ENCODE results near the gene CHST9. TPM values are rescaled to one million over a fixed set of nuclear protein-coding genes. Genes with fewer than 3 reads are reported as not detected.

Gene CHST9
- total and polyA plus RNA-seq, 2 of the 13 experiments (the other 11 are each of a cell fraction or from before 2014, with no cell fraction given) = 3.2 to 9.6 TPM

- ATAC-seq = peak; percentile 88
- H3K9ac ChIP-seq (ENCODE audit: insufficient read depth, low read depth, low read length) = peak overlapping the region; percentile 56
- no peaks in the 10 kb centered on the region for H3K79me2 ChIP-seq (ENCODE audit: insufficient read depth, low read length)
- H3K4me1 ChIP-seq (ENCODE audit: insufficient read depth, low read length) = peaks cover 41% of the 10 kb centered on the region
- ChIA-PET CTCF (ENCODE audit: low intra/inter-chr PET ratio, low total read pairs) (no interaction called here), POLR2A (interaction anchor here (1.6 kb wide), 1 partner anchor 20 kb away, joined by 4 read pairs; no protein-coding TSS in a partner anchor)
- no TSS peak for BruUV-seq (replicated peaks)
- no peaks in the 10 kb centered on the region for H3K36me3 ChIP-seq (replicated peaks in 1 of 2; ENCODE audit: control insufficient read depth in 1 of 2, insufficient read depth in 2 of 2, low read length in 2 of 2)
- no peaks in the 10 kb centered on the region for H3K9me3 ChIP-seq (ENCODE audit: low read length)
- 1% methylated on average over 2 of the region's 2 CpGs for WGBS (ENCODE audit: low lambda C conversion rate)
- H3K4me3 ChIP-seq (replicated peaks in 1 of 3; ENCODE audit: insufficient read depth in 1 of 3, low read depth in 2 of 3, low read length in 3 of 3) = peak overlapping the region; percentile 42 to 69 (median 52); a peak in 5 of 6 replicates
- H3K27ac ChIP-seq (ENCODE audit: extremely low read length, insufficient read depth, low read length) = peak overlapping the region; percentile 42
- peak overlapping the region; percentile 80 for H3K4me2 ChIP-seq (ENCODE audit: low read depth, low read length)
- H3K27me3 ChIP-seq (ENCODE audit: control insufficient read depth in 1 of 2, insufficient read depth in 2 of 2, low read length in 2 of 2) = no peaks in the 10 kb centered on the region
- intact Hi-C loops (cut with micrococcal nuclease; ENCODE audit: unreplicated experiment) (loop anchor here (2.0 to 5.0 kb wide), 2 partner anchors 82 to 101 kb away; no protein-coding TSS in a partner anchor), in situ Hi-C loops (cut with HindIII; ENCODE audit: extremely low pct_ligation_motif_present, low pct_unique_long_range_greater_than_20kb) (no loop called here)
- H2AFZ ChIP-seq (ENCODE audit: low read length) = no peak overlapping the region
- peak; percentile 21 for FAIRE-seq
- peak; percentile 63 for DNase-seq (ENCODE audit: low spot score)
- H4K20me1 ChIP-seq (ENCODE audit: insufficient read depth, low read length) = no peaks in the 10 kb centered on the region
- no peak for TF ChIP-seq MXD4 (CRISPR knock-in tag; IDR thresholded peaks at IDR 0.05)
- TF ChIP-seq ZFP36 (IDR thresholded peaks at IDR 0.05; ENCODE audit: borderline replicate concordance, low read depth, low read length, partially characterized antibody) = peak; percentile 81
- no peak for TF ChIP-seq GRHL1 (CRISPR knock-in tag; conservative IDR thresholded peaks at IDR 0.05)
- 0 out of 2 replicates have a peak, but pooled peaks have one; percentile 44 for TF ChIP-seq DRAP1 (CRISPR knock-in tag; IDR thresholded peaks at IDR 0.05)
- TF ChIP-seq NFATC3 (CRISPR knock-in tag; IDR thresholded peaks at IDR 0.05) = no peak
- no peak for TF ChIP-seq ZNF597 (CRISPR knock-in tag; IDR thresholded peaks at IDR 0.05)
- TF ChIP-seq ZNF451 (CRISPR knock-in tag; IDR thresholded peaks at IDR 0.05) = no peak
- TF ChIP-seq SOX13 (IDR thresholded peaks at IDR 0.05) = no peak
- TF ChIP-seq SOX13 (CRISPR knock-in tag; conservative IDR thresholded peaks at IDR 0.05 in 1 of 2, IDR thresholded peaks at IDR 0.05 in 1 of 2) = peak in 1 of 2 experiments; percentile 14; a peak in 1 of 4 replicates
- peak; percentile 32; the same call in 1 of the 2 replicates for TF ChIP-seq ZKSCAN1 (IDR thresholded peaks at IDR 0.05; ENCODE audit: low read length)
- TF ChIP-seq NFE2 (CRISPR knock-in tag; IDR thresholded peaks at IDR 0.05) = no peak
- peak; percentile 75 for TF ChIP-seq BCL6 (CRISPR knock-in tag; IDR thresholded peaks at IDR 0.05)
- 0 out of 2 replicates have a peak, but pooled peaks have one; percentile 14 for TF ChIP-seq PAXIP1 (CRISPR knock-in tag; conservative IDR thresholded peaks at IDR 0.05)
Observed at GRCh38 chr18:27142891-27143290, 42.2 kb downstream of the CHST9 start.
